HepG2 (cell line): ENCODE measurements around the gene IMPDH1. TPM values are rescaled to one million over a fixed set of nuclear protein-coding genes. Genes with fewer than 3 reads are reported as not detected.

Experiments used
- CBFB ChIP-seq: sonication (generic); formaldehyde crosslinking; IDR thresholded peaks from 2 replicates; pipeline ENCODE4 v1.4.0; 2020; ENCODE audit warnings: missing genetic modification reagents
- ELK4 ChIP-seq: sonication (generic); formaldehyde crosslinking; IDR thresholded peaks from 2 replicates; pipeline ENCODE4 v1.9.0; 2021; ENCODE audit warnings: missing genetic modification reagents, borderline replicate concordance
- EZH2 ChIP-seq: conservative IDR thresholded peaks from 2 replicates; pipeline ENCODE4 v1.6.1; 2012; ENCODE audit warnings: mild to moderate bottlenecking, low read depth, low read length, moderate library complexity
- HOXD1 ChIP-seq: sonication (generic); formaldehyde crosslinking; IDR thresholded peaks from 2 replicates; pipeline ENCODE4 v1.5.0; 2020; ENCODE audit warnings: missing genetic modification reagents
- ISL2 ChIP-seq: sonication (generic); formaldehyde crosslinking; IDR thresholded peaks from 2 replicates; pipeline ENCODE4 v1.5.0; 2020; ENCODE audit warnings: missing genetic modification reagents
- LCORL ChIP-seq, 2 experiments: fragments of 450-650 bp in 1 of 2; sonication (generic) in 1 of 2; formaldehyde crosslinking in 1 of 2; IDR thresholded peaks; 2 replicates each; pipeline versions ENCODE4 v1.5.0 to v1.6.1; 2017 to 2020; ENCODE audit warnings: antibody characterized with exemption in 1 of 2, missing genetic modification reagents in 1 of 2
- MEF2D ChIP-seq: sonication (generic); formaldehyde crosslinking; IDR thresholded peaks from 2 replicates; pipeline ENCODE4 v1.5.1; 2020; ENCODE audit warnings: mild to moderate bottlenecking, missing genetic modification reagents
- RAD21 ChIP-seq: fragments of 450-650 bp; formaldehyde crosslinking; IDR thresholded peaks from 2 replicates; pipeline ENCODE4 v1.5.0; 2020; ENCODE audit warnings: mild to moderate bottlenecking
- SALL1 ChIP-seq: sonication (generic); formaldehyde crosslinking; IDR thresholded peaks from 2 replicates; pipeline ENCODE4 v1.8.0; 2022; ENCODE audit warnings: mild to moderate bottlenecking, missing genetic modification reagents
- SCMH1 ChIP-seq: sonication (generic); formaldehyde crosslinking; IDR thresholded peaks from 2 replicates; pipeline ENCODE4 v1.9.0; 2021; ENCODE audit warnings: missing genetic modification reagents, mild to moderate bottlenecking, borderline replicate concordance
- TFDP1 ChIP-seq: IDR thresholded peaks from 2 replicates; pipeline ENCODE4 v1.6.1; 2016; ENCODE audit warnings: missing compliant biosample characterization, missing genetic modification reagents, borderline replicate concordance
- WIZ ChIP-seq: sonication (generic); formaldehyde crosslinking; IDR thresholded peaks from 2 replicates; pipeline ENCODE4 v1.5.1; 2020; ENCODE audit warnings: mild to moderate bottlenecking, missing genetic modification reagents
- ZBTB39 ChIP-seq: sonication (generic); formaldehyde crosslinking; IDR thresholded peaks from 2 replicates; pipeline ENCODE4 v1.5.0; 2020; ENCODE audit warnings: missing genetic modification reagents
- ZBTB44 ChIP-seq: sonication (generic); formaldehyde crosslinking; IDR thresholded peaks from 2 replicates; pipeline ENCODE4 v1.4.0; 2020; ENCODE audit warnings: missing genetic modification reagents
- ZFP91 ChIP-seq: sonication (generic); formaldehyde crosslinking; IDR thresholded peaks from 2 replicates; pipeline ENCODE4 v1.9.0; 2022; ENCODE audit warnings: missing genetic modification reagents, mild to moderate bottlenecking, borderline replicate concordance
- ZNF264 ChIP-seq: sonication (generic); formaldehyde crosslinking; IDR thresholded peaks from 2 replicates; pipeline ENCODE4 v1.4.0; 2020; ENCODE audit warnings: missing genetic modification reagents
- ZNF414 ChIP-seq: sonication (generic); formaldehyde crosslinking; IDR thresholded peaks from 2 replicates; pipeline ENCODE4 v1.5.0; 2020; ENCODE audit warnings: missing genetic modification reagents
- ZZZ3 ChIP-seq: sonication (generic); formaldehyde crosslinking; IDR thresholded peaks from 2 replicates; pipeline ENCODE4 v1.4.0; 2020; ENCODE audit warnings: missing genetic modification reagents, mild to moderate bottlenecking, borderline replicate concordance
- polyA plus RNA-seq, 8 experiments: library from polyadenylated mRNA; depleted of rRNA in 3 of 8; stranded (reverse) in 7 of 8; unstranded in 1 of 8; fragments of >200 nt; fragmentation: Illumina TruSeq in 4 of 8; extraction: Trizol in 4 of 8; gene quantifications; 2 replicates each; pipeline versions ENCODE4 v1.2.1 to v1.2.3, GENCODE V29; 2011 to 2016; ENCODE audit warnings: low read depth in 4 of 8, missing spikeins in 1 of 8, mixed read lengths in 1 of 8; ENCODE audit not compliant: insufficient read depth in 1 of 8
- total RNA-seq, 5 experiments: library from RNA; depleted of rRNA; stranded (reverse); fragments of >200 nt; fragmentation: Illumina TruSeq; extraction: Trizol; gene quantifications; 2 replicates each; pipeline ENCODE4 v1.2.3, GENCODE V29; 2016; ENCODE audit warnings: low read depth in 1 of 5

The IMPDH1 gene
- total and polyA plus RNA-seq, 2 of the 13 experiments (the other 11 are each of a cell fraction or from before 2014, with no cell fraction given): 22.8 to 34.0 TPM

GRCh38 chr7:128343554-128344430 lies 66.0 kb downstream of the IMPDH1 start, which contains the start of gene RBM28 (continued):
- TF ChIP-seq LCORL (IDR thresholded peaks at IDR 0.05) (peak; percentile 57), LCORL (CRISPR knock-in tag; IDR thresholded peaks at IDR 0.05) (peak; percentile 82), WIZ (CRISPR knock-in tag) (peak; percentile 49; the same call in 1 of the 2 replicates), MEF2D (CRISPR knock-in tag) (peak; percentile 87), SALL1 (peak; percentile 99), SCMH1 (CRISPR knock-in tag) (no peak), ZZZ3 (CRISPR knock-in tag) (peak; percentile 93; the same call in 1 of the 2 replicates), ZNF414 (CRISPR knock-in tag) (peak; percentile 89; the same call in 1 of the 2 replicates), ZBTB44 (peak; percentile 98), ZNF264 (peak; percentile 96), ISL2 (peak; percentile 78; the same call in 1 of the 2 replicates), ZBTB39 (CRISPR knock-in tag) (peak; percentile 75; the same call in 1 of the 2 replicates), ZFP91 (CRISPR knock-in tag) (peak; percentile 94), CBFB (CRISPR knock-in tag) (peak; percentile 93), ELK4 (CRISPR knock-in tag) (peak; percentile 68; the same call in 1 of the 2 replicates), TFDP1 (CRISPR knock-in tag) (peak; percentile 99), RAD21 (CRISPR knock-in tag) (no peak; the same call in 1 of the 2 replicates), EZH2 (no peak), HOXD1 (CRISPR knock-in tag) (peak; percentile 97)
